ENCODE results near the gene CHRNB2. TPM values are rescaled to one million over a fixed set of nuclear protein-coding genes. Genes with fewer than 3 reads are reported as not detected.

Gene CHRNB2
- total and polyA plus RNA-seq, 2 donors (not counting 3 experiments of a cell fraction or from before 2014, with no cell fraction given): not detected

- BruUV-seq (replicated peaks): no TSS peak
- Histone ChIP-seq H3K4me1 (ENCODE audit: control insufficient read depth, extremely low read depth, insufficient read depth, low read length) (peaks cover 3% of the 10 kb centered on the region), H3K9ac (replicated peaks; ENCODE audit: extremely low read depth, insufficient read depth, low read length) (no peak overlapping the region), H4K20me1 (replicated peaks; ENCODE audit: control insufficient read depth, extremely low read depth, insufficient read depth, low read length) (peaks cover 4% of the 10 kb centered on the region), H3K27me3 (ENCODE audit: control insufficient read depth in 2 of 2, insufficient read depth in 2 of 2, low read length in 2 of 2) (no peaks in the 10 kb centered on the region), H3K4me3 (replicated peaks in 1 of 3; ENCODE audit: insufficient read depth in 1 of 3, low read depth in 1 of 3, low read length in 3 of 3) (no peak overlapping the region), H3K79me2 (ENCODE audit: control insufficient read depth, insufficient read depth, low read length) (peaks cover 83% of the 10 kb centered on the region), H3K36me3 (ENCODE audit: control insufficient read depth in 2 of 2, extremely low read depth in 1 of 2, insufficient read depth in 2 of 2, low read length in 2 of 2) (peaks cover 9 to 29% of the 10 kb centered on the region in 2 experiments), H3K9me3 (replicated peaks; ENCODE audit: control insufficient read depth, insufficient read depth, low read length) (no peaks in the 10 kb centered on the region), H2AFZ (ENCODE audit: low read depth, low read length) (no peak overlapping the region), H3K9me1 (replicated peaks; ENCODE audit: control insufficient read depth, extremely low read depth, insufficient read depth, low read length) (no peaks in the 10 kb centered on the region), H3K27ac (ENCODE audit: insufficient read depth, low read depth, low read length) (no peak overlapping the region), H3K4me2 (ENCODE audit: insufficient read depth, low read length) (no peak overlapping the region)
- ChIA-PET CTCF (interaction anchor here (1.8 kb wide), 1 partner anchor 19 kb away, joined by 5 read pairs; no protein-coding TSS in a partner anchor), POLR2A (no interaction called here)
- FAIRE-seq: no peak
- intact Hi-C loops (cut with micrococcal nuclease): no loop called here
- DNase-seq (ENCODE audit: low read depth, low spot score): no peak
- TF ChIP-seq JUN (IDR thresholded peaks at IDR 0.05; ENCODE audit: borderline replicate concordance, insufficient read depth, insufficient read length, low read depth): no peak
- dilution Hi-C loops (cut with MboI; ENCODE audit: extremely low pct_ligation_motif_present, low sequenced_read_pairs): no loop called here
Measured at GRCh38 chr1:154603317-154603716, 35.7 kb downstream of the CHRNB2 start.

DNA sequence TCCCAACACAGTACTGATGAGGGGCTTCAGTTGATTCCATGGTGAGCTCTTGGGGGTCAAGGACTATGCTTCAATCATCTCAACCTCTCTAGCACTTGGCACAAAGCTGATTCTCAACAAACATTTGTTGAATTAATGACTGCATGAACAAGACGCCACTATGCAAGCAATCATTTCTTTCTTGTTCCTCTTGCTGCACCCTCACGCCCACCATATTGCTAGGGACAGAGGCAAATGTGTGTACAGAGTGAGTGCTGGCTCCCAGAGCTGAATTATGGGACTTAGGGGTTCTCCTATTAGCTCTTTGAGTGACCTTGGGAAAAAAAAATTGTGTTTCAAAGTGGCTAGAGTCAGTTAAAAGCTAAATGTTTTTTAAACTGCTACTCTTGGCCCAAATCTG, 38.0 kb downstream of the CHRNB2 start:
- POLR2A ChIA-PET: interaction anchor here (0.7 to 1.0 kb wide), 2 partner anchors 46 to 1826 kb away, joined by 3 read pairs; no protein-coding TSS in a partner anchor
- no peaks in the 10 kb centered on the region for H3K27me3 ChIP-seq (ENCODE audit: control insufficient read depth in 2 of 2, insufficient read depth in 2 of 2, low read length in 2 of 2)
- peaks cover 8 to 18% of the 10 kb centered on the region in 2 experiments for H3K36me3 ChIP-seq (ENCODE audit: control insufficient read depth in 2 of 2, extremely low read depth in 1 of 2, insufficient read depth in 2 of 2, low read length in 2 of 2)
- peaks cover 4% of the 10 kb centered on the region for H4K20me1 ChIP-seq (replicated peaks; ENCODE audit: control insufficient read depth, extremely low read depth, insufficient read depth, low read length)
- DNase-seq (ENCODE audit: low read depth, low spot score) (no peak), FAIRE-seq (no peak)
- no peak overlapping the region for H3K4me2 ChIP-seq (ENCODE audit: insufficient read depth, low read length)
- CTCF ChIA-PET: interaction anchor here (0.6 to 2.2 kb wide), 7 partner anchors 10 to 280 kb away, joined by 3 to 8 read pairs (median 4); no protein-coding TSS in a partner anchor
- TF ChIP-seq MAX (IDR thresholded peaks at IDR 0.05; ENCODE audit: insufficient read depth, insufficient read length) (no peak), POLR2AphosphoS5 (IDR thresholded peaks at IDR 0.05; ENCODE audit: insufficient read depth, low read depth, low read length) (no peak), EZH2 (IDR thresholded peaks at IDR 0.05; ENCODE audit: borderline replicate concordance, low read depth, low read length, severe bottlenecking) (no peak), MYC (IDR thresholded peaks at IDR 0.05; ENCODE audit: low read depth, low read length) (no peak), FOS (IDR thresholded peaks at IDR 0.05; ENCODE audit: borderline replicate concordance, insufficient read depth, low read length) (no peak), POLR2A (IDR thresholded peaks at IDR 0.05; ENCODE audit: low read depth, low read length) (no peak), JUN (IDR thresholded peaks at IDR 0.05; ENCODE audit: borderline replicate concordance, insufficient read depth, insufficient read length, low read depth) (no peak)
- dilution Hi-C loops (cut with MboI; ENCODE audit: extremely low pct_ligation_motif_present, low sequenced_read_pairs) (no loop called here), intact Hi-C loops (cut with micrococcal nuclease) (no loop called here)
- H2AFZ ChIP-seq (ENCODE audit: low read depth, low read length): no peak overlapping the region
- H3K4me1 ChIP-seq (ENCODE audit: control insufficient read depth, extremely low read depth, insufficient read depth, low read length): peaks cover 6% of the 10 kb centered on the region
- BruUV-seq (replicated peaks): no TSS peak
- H3K79me2 ChIP-seq (ENCODE audit: control insufficient read depth, insufficient read depth, low read length): peaks cover 90% of the 10 kb centered on the region
- H3K9ac ChIP-seq (replicated peaks; ENCODE audit: extremely low read depth, insufficient read depth, low read length): no peak overlapping the region
- H3K4me3 ChIP-seq (replicated peaks in 1 of 3; ENCODE audit: insufficient read depth in 1 of 3, low read depth in 1 of 3, low read length in 3 of 3): no peak overlapping the region
- no peaks in the 10 kb centered on the region for H3K9me3 ChIP-seq (replicated peaks; ENCODE audit: control insufficient read depth, insufficient read depth, low read length)
- no peaks in the 10 kb centered on the region for H3K9me1 ChIP-seq (replicated peaks; ENCODE audit: control insufficient read depth, extremely low read depth, insufficient read depth, low read length)
- no peak overlapping the region for H3K27ac ChIP-seq (ENCODE audit: insufficient read depth, low read depth, low read length)
